H9 (cell line): ENCODE measurements around the gene IRX4. TPM values are rescaled to one million over a fixed set of nuclear protein-coding genes. Genes with fewer than 3 reads are reported as not detected.

ENCODE experiments used
- DNase-seq: peaks from one replicate; pipeline ENCODE4 v3.0.0-alpha.2; 2017
- H2AFZ ChIP-seq: one replicate; pipeline ENCODE4 v1.6.1; 2013; ENCODE audit warnings: mild to moderate bottlenecking, low read length, control low read depth, moderate library complexity
- H2AK5ac ChIP-seq: 2 replicates; pipeline ENCODE4 v1.6.1; 2013; ENCODE audit warnings: low read length, control low read depth, mixed read lengths; ENCODE audit not compliant: insufficient read length
- H2BK120ac ChIP-seq: one replicate; pipeline ENCODE4 v1.6.1; 2013; ENCODE audit warnings: low read depth, mild to moderate bottlenecking, low read length, control low read depth, inconsistent platforms; ENCODE audit not compliant: poor library complexity, severe bottlenecking
- H2BK12ac ChIP-seq: 2 replicates; pipeline ENCODE4 v1.6.1; 2013; ENCODE audit warnings: low read length, control low read depth, mixed read lengths, low read depth; ENCODE audit not compliant: insufficient read length
- H2BK15ac ChIP-seq: 2 replicates; pipeline ENCODE4 v1.6.1; 2013; ENCODE audit warnings: low read depth, low read length, control low read depth
- H2BK20ac ChIP-seq: one replicate; pipeline ENCODE4 v1.6.1; 2013; ENCODE audit warnings: low read depth, mild to moderate bottlenecking, low read length, control low read depth, inconsistent platforms; ENCODE audit not compliant: poor library complexity, severe bottlenecking
- H2BK5ac ChIP-seq: 2 replicates; pipeline ENCODE4 v1.6.1; 2013; ENCODE audit warnings: low read length, control low read depth, mixed read lengths; ENCODE audit not compliant: insufficient read length
- H3K14ac ChIP-seq: 2 replicates; pipeline ENCODE4 v1.6.1; 2013; ENCODE audit warnings: low read length, control low read depth; ENCODE audit not compliant: insufficient read depth
- H3K18ac ChIP-seq: 2 replicates; pipeline ENCODE4 v1.6.1; 2013; ENCODE audit warnings: low read depth, mild to moderate bottlenecking, mixed read lengths, low read length, control low read depth; ENCODE audit not compliant: insufficient read length
- H3K23ac ChIP-seq: 2 replicates; pipeline ENCODE4 v1.6.1; 2013; ENCODE audit warnings: low read length, control low read depth, mixed read lengths, low read depth; ENCODE audit not compliant: insufficient read length
- H3K23me2 ChIP-seq: 2 replicates; pipeline ENCODE4 v1.6.1; 2013; ENCODE audit warnings: low read depth, mild to moderate bottlenecking, mixed read lengths, low read length, control low read depth; ENCODE audit not compliant: insufficient read length, poor library complexity, severe bottlenecking
- H3K27ac ChIP-seq: 2 replicates; pipeline ENCODE4 v1.5.1; 2013; ENCODE audit warnings: low read length, control low read depth, mixed read lengths, low read depth; ENCODE audit not compliant: insufficient read length
- H3K27me3 ChIP-seq: 2 replicates; pipeline ENCODE4 v1.6.1; 2013; ENCODE audit warnings: low read length, control low read depth, inconsistent platforms; ENCODE audit not compliant: insufficient read depth
- H3K4ac ChIP-seq: 2 replicates; pipeline ENCODE4 v1.6.1; 2013; ENCODE audit warnings: low read depth, mild to moderate bottlenecking, control low read depth, inconsistent platforms, low read length, moderate library complexity
- H3K4me1 ChIP-seq: 2 replicates; pipeline ENCODE4 v1.6.1; 2013; ENCODE audit warnings: low read length, control low read depth, inconsistent platforms; ENCODE audit not compliant: insufficient read depth
- H3K4me2 ChIP-seq: 2 replicates; pipeline ENCODE4 v1.6.1; 2013; ENCODE audit warnings: low read length, control low read depth, mixed read lengths; ENCODE audit not compliant: insufficient read length, insufficient read depth
- H3K56ac ChIP-seq: 2 replicates; pipeline ENCODE4 v1.6.1; 2013; ENCODE audit warnings: low read depth, mild to moderate bottlenecking, mixed read lengths, low read length, control low read depth; ENCODE audit not compliant: insufficient read length
- H3K79me1 ChIP-seq: 2 replicates; pipeline ENCODE4 v1.6.1; 2013; ENCODE audit warnings: low read depth, mild to moderate bottlenecking, moderate library complexity, low read length, control low read depth, inconsistent platforms; ENCODE audit not compliant: insufficient read depth, poor library complexity, severe bottlenecking
- H3K79me2 ChIP-seq: 2 replicates; pipeline ENCODE4 v1.6.1; 2013; ENCODE audit warnings: low read length, control low read depth, inconsistent platforms; ENCODE audit not compliant: insufficient read depth
- H3K9ac ChIP-seq: 2 replicates; pipeline ENCODE4 v1.6.1; 2013; ENCODE audit warnings: low read length, control low read depth, mixed read lengths; ENCODE audit not compliant: insufficient read length; ENCODE audit errors: extremely low read depth
- H3K9me3 ChIP-seq: one replicate; pipeline ENCODE4 v1.6.1; 2013; ENCODE audit warnings: low read depth, low read length, inconsistent platforms; ENCODE audit not compliant: control insufficient read depth
- H3T11ph ChIP-seq: one replicate; pipeline ENCODE4 v1.6.1; 2013; ENCODE audit warnings: mild to moderate bottlenecking, low read length, control low read depth, inconsistent platforms
- H4K20me1 ChIP-seq: one replicate; pipeline ENCODE4 v1.6.1; 2013; ENCODE audit not compliant: control insufficient read depth, insufficient read length, insufficient read depth
- H4K5ac ChIP-seq: 2 replicates; pipeline ENCODE4 v1.6.1; 2013; ENCODE audit warnings: low read depth, mild to moderate bottlenecking, mixed read lengths, low read length, control low read depth; ENCODE audit not compliant: insufficient read length
- H4K8ac ChIP-seq: replicated peaks from 2 replicates; pipeline ENCODE4 v1.6.1; 2013; ENCODE audit warnings: low read length, control low read depth, mixed read lengths, low read depth; ENCODE audit not compliant: insufficient read length
- H4K91ac ChIP-seq: 2 replicates; pipeline ENCODE4 v1.6.1; 2013; ENCODE audit warnings: low read depth, mild to moderate bottlenecking, moderate library complexity, mixed read lengths, low read length, control low read depth; ENCODE audit not compliant: insufficient read length
- H3K27ac Mint-ChIP-seq, 3 experiments: 2 replicates in 2 of 3; 3 replicates in 1 of 3; pipeline ENCODE4 v1.8.0; 2020 to 2021; ENCODE audit warnings: mixed read lengths in 3 of 3, mild to moderate bottlenecking in 1 of 3, moderate library complexity in 1 of 3
- H3K27me3 Mint-ChIP-seq: 2 replicates; pipeline ENCODE4 v1.8.0; 2021; ENCODE audit warnings: low read depth, mild to moderate bottlenecking, moderate library complexity, mixed read lengths
- H3K36me3 Mint-ChIP-seq, 3 experiments: 2 replicates in 2 of 3; 3 replicates in 1 of 3; pipeline ENCODE4 v1.8.0; 2020 to 2021; ENCODE audit warnings: low read depth in 3 of 3, mixed read lengths in 3 of 3; ENCODE audit not compliant: insufficient read depth in 1 of 3
- H3K4me1 Mint-ChIP-seq, 2 experiments: 2 replicates each; pipeline ENCODE4 v1.8.0; 2020; ENCODE audit warnings: mixed read lengths in 2 of 2
- H3K4me3 Mint-ChIP-seq, 2 experiments: 2 replicates in 1 of 2; 3 replicates in 1 of 2; pipeline ENCODE4 v1.8.0; 2020 to 2021; ENCODE audit warnings: mild to moderate bottlenecking in 2 of 2, mixed read lengths in 2 of 2, moderate library complexity in 1 of 2
- H3K9me3 Mint-ChIP-seq, 2 experiments: 2 replicates in 1 of 2; 3 replicates in 1 of 2; pipeline ENCODE4 v1.8.0; 2020; ENCODE audit warnings: mild to moderate bottlenecking in 2 of 2, mixed read lengths in 2 of 2, moderate library complexity in 1 of 2
- CTCF ChIP-seq: fragments of 200-600 bp; sonication (generic); conservative IDR thresholded peaks from 3 replicates; pipeline ENCODE4 v1.8.0; 2021; ENCODE audit warnings: antibody characterized with exemption, mild to moderate bottlenecking
- WGBS: extraction: QIAGEN DNeasy Blood & Tissue Kit; methylation state at CpG from one replicate; pipeline ENCODE4 v1.1.7; 2013; ENCODE audit warnings: missing lambda C conversion rate, low lambda C conversion rate, mixed read lengths; ENCODE audit not compliant: insufficient read length; ENCODE audit errors: extremely low coverage; 5-methylcytosine and 5-hydroxymethylcytosine counted together
- total RNA-seq: library from RNA; stranded (reverse); gene quantifications from 2 replicates; pipeline ENCODE4 v1.2.1, GENCODE V29; 2021

Gene IRX4
- total RNA-seq, 1 experiment from 2014 or later: 3.2 TPM

GRCh38 chr5:1852324-1852947, 30.3 kb downstream of the IRX4 start:
- H3K56ac ChIP-seq: no peak overlapping the region
- no CpG with 5 or more reads among the region's 23 CpGs for WGBS
- H3K4me3 Mint-ChIP-seq: no peak overlapping the region
- H4K5ac ChIP-seq: no peak overlapping the region
- H3T11ph ChIP-seq: no peak overlapping the region
- H3K14ac ChIP-seq: no peak overlapping the region
- H3K9ac ChIP-seq: no peak overlapping the region
- peaks cover 13 to 21% of the 10 kb centered on the region in 2 experiments for H3K4me1 Mint-ChIP-seq
- H3K4ac ChIP-seq: no peak overlapping the region
- no peak overlapping the region for H3K27ac Mint-ChIP-seq
- TF ChIP-seq CTCF: no peak
- no peak overlapping the region for H3K27ac ChIP-seq
- no peak overlapping the region for H2AK5ac ChIP-seq
- no peaks in the 10 kb centered on the region for H3K79me1 ChIP-seq
- no peak overlapping the region for H2BK20ac ChIP-seq
- H3K79me2 ChIP-seq: no peaks in the 10 kb centered on the region
- no peak overlapping the region for H2BK120ac ChIP-seq
- peaks cover 3% of the 10 kb centered on the region; the same call in 1 of the 2 replicates for H3K4me1 ChIP-seq
- H3K27me3 Mint-ChIP-seq: peaks cover 72% of the 10 kb centered on the region
- no peak overlapping the region for H4K8ac ChIP-seq
- DNase-seq: no peak
- no peak overlapping the region for H4K91ac ChIP-seq
- H3K4me2 ChIP-seq: no peak overlapping the region
- H2BK12ac ChIP-seq: no peak overlapping the region
- no peaks in the 10 kb centered on the region for H3K9me3 ChIP-seq
- peaks cover 8% of the 10 kb centered on the region for H3K23me2 ChIP-seq
- no peak overlapping the region for H3K23ac ChIP-seq
- no peaks in the 10 kb centered on the region for H4K20me1 ChIP-seq
- H3K18ac ChIP-seq: no peak overlapping the region
- no peaks in the 10 kb centered on the region for H3K9me3 Mint-ChIP-seq
- peaks cover 38% of the 10 kb centered on the region; the same call in 1 of the 2 replicates for H3K27me3 ChIP-seq
- no peak overlapping the region for H2BK5ac ChIP-seq
- no peak overlapping the region for H2BK15ac ChIP-seq
- no peak overlapping the region for H2AFZ ChIP-seq
- H3K36me3 Mint-ChIP-seq: no peaks in the 10 kb centered on the region; a peak in 1 of 7 replicates
